ENCODE measurements around the gene UBR4. TPM values are rescaled to one million over a fixed set of nuclear protein-coding genes. Genes with fewer than 3 reads are reported as not detected.
"Not testable (repeated sequence)": the region's sequence is repeated elsewhere in the genome, so short reads cannot be mapped to it uniquely, and the experiment has no call there.

The UBR4 gene
- total RNA-seq, 1 donor from 2014 or later = 53.9 TPM

- ATAC-seq (no peak), DNase-seq (ENCODE audit: missing footprints) (no peak)
- intact Hi-C loops (cut with DNase I) = no loop called here
These were observed 13.1 kb upstream of the UBR4 start for GRCh38 chr1:19222979-19223824.

GRCh38 chr1:19222573-19222972 is 12.5 kb upstream of the UBR4 start:
- intact Hi-C loops (cut with DNase I) = no loop called here
- no peak for ATAC-seq
- no peak for DNase-seq (ENCODE audit: missing footprints)

GRCh38 chr1:19220991-19221390 is 10.9 kb upstream of the UBR4 start:
- no peak for DNase-seq (ENCODE audit: missing footprints)
- peak; percentile 76 for ATAC-seq

GRCh38 chr1:19220080-19220846 is 10.2 kb upstream of the UBR4 start:
- ATAC-seq (no peak), DNase-seq (ENCODE audit: missing footprints) (no peak)
- intact Hi-C loops (cut with DNase I) = no loop called here

More at GRCh38 chr1:19220991-19221390, 10.9 kb upstream of the UBR4 start:
- intact Hi-C loops (cut with DNase I) = no loop called here

GRCh38 chr1:19219451-19219850 is 9.4 kb upstream of the UBR4 start:
- DNase-seq (ENCODE audit: missing footprints) (no peak), ATAC-seq (no peak)
- intact Hi-C loops (cut with DNase I) = no loop called here

- ATAC-seq; intact Hi-C loops (cut with DNase I): not testable (repeated sequence)
These were observed 6.5 kb upstream of the UBR4 start for GRCh38 chr1:19216585-19216984.

GRCh38 chr1:19213580-19213979 is 3.5 kb upstream of the UBR4 start:
- DNase-seq (ENCODE audit: missing footprints) = no peak
- intact Hi-C loops (cut with DNase I) = no loop called here
- ATAC-seq = no peak

More at GRCh38 chr1:19216585-19216984, 6.5 kb upstream of the UBR4 start:
- not testable (repeated sequence) for DNase-seq (ENCODE audit: missing footprints)

- ATAC-seq (no peak), DNase-seq (ENCODE audit: missing footprints) (no peak)
- intact Hi-C loops (cut with DNase I) = no loop called here
These were observed 2.1 kb upstream of the UBR4 start for GRCh38 chr1:19212167-19212566.

- no peak for DNase-seq (ENCODE audit: missing footprints)
- ATAC-seq = no peak
- intact Hi-C loops (cut with DNase I) = loop anchor here (2.0 kb wide), 1 partner anchor 16 kb away; no protein-coding TSS in a partner anchor
These were observed 895 bp upstream of the UBR4 start for GRCh38 chr1:19210772-19211549.

- intact Hi-C loops (cut with DNase I) = no loop called here
- DNase-seq (ENCODE audit: missing footprints) (peak; percentile 72), ATAC-seq (peak; percentile 45)
These were observed 552 bp downstream of the UBR4 start for GRCh38 chr1:19209439-19209989.

GRCh38 chr1:19208710-19209438 is 1.2 kb downstream of the UBR4 start:
- intact Hi-C loops (cut with DNase I) = no loop called here
- ATAC-seq (no peak), DNase-seq (ENCODE audit: missing footprints) (no peak)

- intact Hi-C loops (cut with DNase I) = loop anchor here (1.0 kb wide), 1 partner anchor 25 kb away; no protein-coding TSS in a partner anchor
- ATAC-seq (no peak), DNase-seq (ENCODE audit: missing footprints) (no peak)
These were observed 3.1 kb downstream of the UBR4 start for GRCh38 chr1:19206947-19207346.

- no peak for DNase-seq (ENCODE audit: missing footprints)
- ATAC-seq = no peak
- intact Hi-C loops (cut with DNase I) = no loop called here
These were observed 4.2 kb downstream of the UBR4 start for GRCh38 chr1:19205845-19206244.

- intact Hi-C loops (cut with DNase I) = no loop called here
- ATAC-seq = no peak
- no peak for DNase-seq (ENCODE audit: missing footprints)
These were observed 4.7 kb downstream of the UBR4 start for GRCh38 chr1:19205403-19205802.

- DNase-seq (ENCODE audit: missing footprints) = no peak
- intact Hi-C loops (cut with DNase I) = no loop called here
- ATAC-seq = no peak
These were observed 5.4 kb downstream of the UBR4 start for GRCh38 chr1:19204446-19205266.

- intact Hi-C loops (cut with DNase I) = no loop called here
- no peak for DNase-seq (ENCODE audit: missing footprints)
- peak; percentile 61 for ATAC-seq
These were observed 6.6 kb downstream of the UBR4 start for GRCh38 chr1:19203440-19203839.

- ATAC-seq (no peak), DNase-seq (ENCODE audit: missing footprints) (no peak)
- intact Hi-C loops (cut with DNase I) = no loop called here
These were observed 7.7 kb downstream of the UBR4 start for GRCh38 chr1:19202396-19202795.
